HG03558 (cell line): Measurements from ENCODE around the gene ATP8B3.
"Not testable (repeated sequence)": the region's sequence is repeated elsewhere in the genome, so short reads cannot be mapped to it uniquely, and the experiment has no call there.

Source experiments
- ATAC-seq: cut with Tn5 transposase; IDR thresholded peaks from one replicate; pipeline ENCODE4 v1.9.1; 2021; ENCODE audit warnings: moderate number of reproducible peaks; ENCODE audit not compliant: unreplicated experiment; ENCODE audit errors: extremely low read depth

ATP8B3 gene

GRCh38 chr19:1774989-1775772 lies 36.9 kb downstream of the ATP8B3 start:
- ATAC-seq, result no peak

DNA sequence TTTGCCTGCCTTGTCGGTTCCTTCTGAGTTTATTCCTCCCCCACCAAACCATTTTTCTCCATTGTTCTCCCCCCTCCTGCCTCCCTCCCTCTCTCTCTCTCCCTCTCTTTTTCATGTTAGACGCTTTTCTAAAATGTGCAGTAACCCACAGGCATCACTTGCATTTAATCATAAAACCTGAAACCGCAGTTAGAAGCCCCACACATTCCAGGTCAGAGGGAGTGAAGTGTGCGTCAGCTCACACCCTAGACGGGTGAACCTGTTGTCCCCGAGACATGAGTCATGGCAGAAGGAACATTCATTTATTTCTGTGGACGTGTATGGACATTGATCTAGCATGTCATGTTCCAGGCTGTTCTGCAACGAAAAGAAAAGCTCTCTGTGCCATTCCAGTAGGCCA lies 38.9 kb downstream of the ATP8B3 start:
- no peak for ATAC-seq

- no peak for ATAC-seq
Observed at GRCh38 chr19:1770866-1771576, 41.1 kb downstream of the ATP8B3 start.

DNA sequence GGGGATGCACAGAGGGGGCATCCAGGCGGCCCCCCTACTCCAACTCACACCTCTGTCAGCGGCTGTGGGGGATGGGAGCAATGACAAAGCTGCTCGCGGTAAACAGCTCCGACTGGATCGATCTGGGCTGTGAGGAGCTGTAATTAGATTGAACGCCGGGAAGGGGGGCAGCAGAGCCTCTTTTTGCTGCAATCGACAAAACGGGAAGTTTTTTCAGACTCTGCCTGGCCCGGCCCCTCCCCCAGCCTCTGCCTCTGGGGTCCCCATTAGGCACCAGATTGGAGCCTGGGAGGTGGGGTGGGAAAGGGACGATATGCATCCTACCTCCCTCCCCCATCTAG lies 42.5 kb downstream of the ATP8B3 start:
- no peak for ATAC-seq

GRCh38 chr19:1768918-1769644 lies 43.0 kb downstream of the ATP8B3 start:
- ATAC-seq, result no peak

GRCh38 chr19:1768248-1768647 lies 43.8 kb downstream of the ATP8B3 start:
- ATAC-seq, result no peak

DNA sequence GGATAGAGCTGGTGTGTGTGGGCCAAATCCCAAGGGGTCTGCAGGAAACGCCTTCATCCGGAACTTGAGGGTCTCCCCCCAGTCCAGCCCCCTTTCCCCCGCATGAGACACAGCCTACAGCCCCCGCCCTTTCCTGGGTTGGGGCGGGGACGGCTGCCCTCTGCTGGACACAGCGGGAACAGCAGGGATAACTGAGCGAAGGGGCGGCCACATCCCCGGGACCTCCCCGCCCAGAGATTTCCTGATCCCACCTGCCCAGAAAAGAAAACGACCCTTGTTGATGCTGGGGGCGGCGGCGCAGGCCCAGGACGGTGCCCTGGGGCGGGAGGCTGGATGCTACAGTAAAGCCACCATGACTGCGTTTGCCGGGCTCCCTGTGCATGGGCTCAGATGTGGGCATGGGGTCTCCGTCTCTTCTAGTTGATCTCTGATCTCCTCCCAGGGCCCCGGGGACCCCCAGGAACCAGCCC lies 44.6 kb downstream of the ATP8B3 start:
- ATAC-seq, result no peak

- ATAC-seq, result no peak
Observed at GRCh38 chr19:1766800-1767352, 45.2 kb downstream of the ATP8B3 start.

GRCh38 chr19:1765904-1766799 lies 45.9 kb downstream of the ATP8B3 start:
- ATAC-seq, result no peak

- no peak for ATAC-seq
Observed at GRCh38 chr19:1765232-1765903, 46.7 kb downstream of the ATP8B3 start.

GRCh38 chr19:1764729-1765128 lies 47.3 kb downstream of the ATP8B3 start:
- ATAC-seq, result no peak

DNA sequence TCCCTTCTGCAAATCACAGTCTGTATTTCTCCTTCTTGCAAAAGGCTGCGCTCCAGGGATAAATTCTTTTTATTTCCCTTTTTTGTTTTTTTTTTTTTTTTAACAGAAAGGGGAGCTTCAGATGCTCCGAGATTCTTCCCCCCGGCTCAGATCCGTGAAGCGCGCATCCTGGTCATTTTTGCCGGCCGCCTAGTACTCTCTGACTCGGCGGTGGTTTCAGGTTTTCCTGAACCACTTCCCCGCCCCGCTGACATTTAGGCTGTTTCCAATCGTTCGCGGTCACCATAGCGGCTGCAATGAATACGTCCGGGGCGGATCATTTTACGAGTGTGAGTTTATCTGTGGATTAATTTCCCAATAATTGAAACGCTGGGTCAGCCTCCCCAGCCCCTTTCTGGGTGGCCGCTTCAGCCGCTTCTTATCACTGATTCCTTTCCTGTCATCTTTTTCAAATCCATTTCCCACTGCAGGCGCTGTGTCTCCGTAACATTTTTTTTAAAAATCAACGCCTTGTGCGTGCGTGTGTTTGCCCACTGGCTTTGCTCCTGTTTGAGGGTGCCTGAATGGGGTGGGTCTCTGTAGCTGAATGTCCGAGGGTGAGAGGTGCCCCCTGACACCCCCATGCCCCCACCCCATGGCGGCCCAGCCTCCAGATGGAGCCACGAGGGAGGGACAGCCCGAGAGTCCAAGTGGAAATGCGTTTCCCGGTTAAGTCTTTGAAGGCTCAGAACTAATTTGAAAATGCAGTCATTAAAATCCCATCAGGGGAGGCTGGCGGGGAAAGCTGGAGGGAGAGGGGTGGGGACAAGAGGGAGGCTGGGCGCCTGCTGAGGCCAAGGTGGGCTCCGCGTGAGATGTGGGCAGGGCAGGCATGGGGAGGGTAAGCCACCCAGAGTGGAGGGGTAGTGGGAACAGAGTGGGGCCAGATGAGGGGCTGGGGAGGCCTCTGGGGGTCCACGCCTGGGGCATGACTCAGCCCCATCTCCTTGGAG lies 48.1 kb downstream of the ATP8B3 start:
- no peak for ATAC-seq

DNA sequence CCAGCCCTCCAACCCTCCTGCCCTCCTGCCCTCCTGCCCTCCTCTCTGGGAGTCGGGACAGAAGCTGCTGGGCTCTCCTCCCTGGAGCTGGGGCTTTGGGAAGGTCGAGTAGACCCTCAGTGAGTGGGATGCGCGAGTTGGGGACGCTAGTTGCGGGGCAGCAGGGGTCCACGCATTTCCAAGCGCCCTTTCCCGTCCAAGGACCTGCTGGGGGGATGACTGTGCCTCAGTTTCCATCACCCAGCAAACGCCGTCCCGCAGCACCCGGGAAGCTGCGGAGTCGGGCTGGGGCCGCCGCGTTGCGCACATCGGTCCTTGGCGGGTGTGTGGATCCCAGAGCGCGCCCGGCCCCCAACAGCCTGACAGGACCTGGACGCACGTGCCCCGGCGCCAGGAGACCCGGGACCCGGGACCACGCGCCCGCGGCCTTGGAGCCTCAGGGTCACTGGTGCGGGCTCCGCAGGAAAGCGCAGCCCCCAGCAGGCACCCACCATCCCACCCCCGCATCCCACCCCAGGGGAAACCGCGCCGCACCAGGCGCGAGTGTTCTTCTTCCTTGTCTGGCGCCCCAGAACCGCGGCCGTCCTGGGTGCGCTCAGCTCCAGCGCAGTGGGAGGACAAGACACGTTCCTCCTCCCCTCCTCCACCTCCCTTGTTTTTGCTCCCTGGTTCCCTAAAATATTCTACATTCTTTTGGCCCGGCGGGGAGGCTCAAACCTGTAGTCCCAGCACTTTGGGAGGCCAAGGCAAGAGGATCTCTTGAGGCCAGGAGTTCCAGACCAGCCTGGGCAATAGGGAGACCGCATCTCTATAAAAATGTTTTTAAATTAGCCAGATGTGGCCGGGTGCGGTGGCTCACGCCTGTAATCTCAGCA lies 49.6 kb downstream of the ATP8B3 start:
- ATAC-seq, result no peak

DNA sequence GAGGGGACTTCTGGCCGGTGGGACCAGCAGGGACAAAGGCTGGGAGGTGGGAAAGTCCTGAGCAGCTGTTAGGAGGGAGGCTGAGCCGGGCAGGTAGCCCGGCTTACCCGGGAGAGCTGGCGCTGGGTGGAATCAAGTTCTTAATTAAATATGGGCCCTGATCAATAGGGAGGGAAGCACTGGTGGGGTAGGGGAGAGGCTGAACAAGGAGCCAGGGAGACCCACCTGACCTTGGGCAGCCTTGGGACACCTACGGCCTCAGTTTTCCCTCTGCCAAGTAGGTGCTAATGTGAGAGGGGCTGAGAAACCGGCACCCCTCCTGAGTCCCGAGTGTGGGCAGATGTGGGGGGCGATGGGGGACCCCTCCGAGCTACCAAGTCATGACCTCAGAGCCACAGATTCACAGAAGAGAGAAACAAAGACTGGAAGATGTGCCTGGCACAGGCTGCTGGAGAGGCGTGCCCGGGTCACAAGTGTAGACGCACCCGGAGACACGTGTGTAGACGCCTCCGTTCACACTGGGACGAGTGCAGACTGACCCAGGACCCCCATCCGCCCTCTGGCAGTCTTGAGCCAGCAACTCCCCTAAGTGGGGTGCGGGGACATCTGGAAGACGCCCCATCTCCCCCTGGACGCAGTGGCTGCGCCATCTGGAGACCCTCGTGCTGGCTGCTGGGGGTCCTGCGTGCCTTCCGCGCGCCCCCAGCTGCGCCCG lies 50.4 kb downstream of the ATP8B3 start:
- ATAC-seq, result no peak

- not testable (repeated sequence) for ATAC-seq
Observed at GRCh38 chr19:1760786-1761527, 51.1 kb downstream of the ATP8B3 start.

GRCh38 chr19:1760020-1760419 lies 52.1 kb downstream of the ATP8B3 start:
- ATAC-seq, result no peak
